Calu3 (cell line): ENCODE measurements around the gene KHK. TPM values are rescaled to one million over a fixed set of nuclear protein-coding genes. Genes with fewer than 3 reads are reported as not detected.

Source experiments
- BruUV-seq: library from RNA; stranded (reverse); fragments of 400-500 nt; replicated peaks from 2 replicates; lab custom pipeline; 2021; lab: Mats Ljungman, UMichigan
- CTCF ChIA-PET: fragments of 300-600 bp; sonication (Branson Sonifier 250); formaldehyde crosslinking; loops from one replicate; lab custom pipeline; 2022; ENCODE audit warnings: antibody characterized with exemption; lab: Charles Lee
- DNase-seq: peaks from one replicate; pipeline ENCODE4 v3.0.0; 2022
- H3K27ac Mint-ChIP-seq: one replicate; pipeline ENCODE4 v1.8.0; 2022; ENCODE audit warnings: mixed read lengths; ENCODE audit not compliant: unreplicated experiment
- H3K27me3 Mint-ChIP-seq: one replicate; pipeline ENCODE4 v1.8.0; 2022; ENCODE audit warnings: mixed read lengths; ENCODE audit not compliant: unreplicated experiment
- H3K36me3 Mint-ChIP-seq: one replicate; pipeline ENCODE4 v1.8.0; 2022; ENCODE audit warnings: mild to moderate bottlenecking, moderate library complexity, mixed read lengths; ENCODE audit not compliant: insufficient read depth, unreplicated experiment
- H3K4me1 Mint-ChIP-seq: one replicate; pipeline ENCODE4 v1.8.0; 2022; ENCODE audit warnings: mild to moderate bottlenecking, low read depth, mixed read lengths; ENCODE audit not compliant: unreplicated experiment
- H3K4me3 Mint-ChIP-seq: one replicate; pipeline ENCODE4 v1.8.0; 2022; ENCODE audit warnings: mild to moderate bottlenecking, low read depth, moderate library complexity, mixed read lengths; ENCODE audit not compliant: unreplicated experiment
- H3K9me3 Mint-ChIP-seq: one replicate; pipeline ENCODE4 v1.8.0; 2022; ENCODE audit warnings: low read depth, mixed read lengths; ENCODE audit not compliant: unreplicated experiment
- intact Hi-C: fragments of 100-400 bp; cut with micrococcal nuclease; formaldehyde crosslinking; loops from one replicate; pipeline ENCODE4 v1.10.0; 2022; ENCODE audit not compliant: unreplicated experiment
- total RNA-seq: library from RNA; stranded (reverse); gene quantifications from 2 replicates; pipeline ENCODE4 v1.2.3, GENCODE V29; 2022
- TF ChIP-seq, protein P1 (sequence below): fragments of 200-600 bp; IDR thresholded peaks from one replicate; pipeline ENCODE4 v1.8.0; 2022; ENCODE audit warnings: antibody characterized with exemption; ENCODE audit not compliant: unreplicated experiment

KHK gene
- total RNA-seq, 1 experiment from 2014 or later = 4.2 TPM

GRCh38 chr2:27077231-27077630, 9.3 kb upstream of the KHK start:
- peaks cover 13% of the 10 kb centered on the region for H3K4me1 Mint-ChIP-seq
- no peak for DNase-seq
- H3K27ac Mint-ChIP-seq = no peak overlapping the region
- no peak overlapping the region for H3K4me3 Mint-ChIP-seq
- CTCF ChIA-PET = no interaction called here
- H3K9me3 Mint-ChIP-seq = no peaks in the 10 kb centered on the region
- peaks cover 60% of the 10 kb centered on the region for H3K27me3 Mint-ChIP-seq
- BruUV-seq = no TSS peak
- TF ChIP-seq, protein P1, sequence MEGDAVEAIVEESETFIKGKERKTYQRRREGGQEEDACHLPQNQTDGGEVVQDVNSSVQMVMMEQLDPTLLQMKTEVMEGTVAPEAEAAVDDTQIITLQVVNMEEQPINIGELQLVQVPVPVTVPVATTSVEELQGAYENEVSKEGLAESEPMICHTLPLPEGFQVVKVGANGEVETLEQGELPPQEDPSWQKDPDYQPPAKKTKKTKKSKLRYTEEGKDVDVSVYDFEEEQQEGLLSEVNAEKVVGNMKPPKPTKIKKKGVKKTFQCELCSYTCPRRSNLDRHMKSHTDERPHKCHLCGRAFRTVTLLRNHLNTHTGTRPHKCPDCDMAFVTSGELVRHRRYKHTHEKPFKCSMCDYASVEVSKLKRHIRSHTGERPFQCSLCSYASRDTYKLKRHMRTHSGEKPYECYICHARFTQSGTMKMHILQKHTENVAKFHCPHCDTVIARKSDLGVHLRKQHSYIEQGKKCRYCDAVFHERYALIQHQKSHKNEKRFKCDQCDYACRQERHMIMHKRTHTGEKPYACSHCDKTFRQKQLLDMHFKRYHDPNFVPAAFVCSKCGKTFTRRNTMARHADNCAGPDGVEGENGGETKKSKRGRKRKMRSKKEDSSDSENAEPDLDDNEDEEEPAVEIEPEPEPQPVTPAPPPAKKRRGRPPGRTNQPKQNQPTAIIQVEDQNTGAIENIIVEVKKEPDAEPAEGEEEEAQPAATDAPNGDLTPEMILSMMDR = no peak
- H3K36me3 Mint-ChIP-seq = peaks cover 9% of the 10 kb centered on the region
- intact Hi-C loops = no loop called here

DNA sequence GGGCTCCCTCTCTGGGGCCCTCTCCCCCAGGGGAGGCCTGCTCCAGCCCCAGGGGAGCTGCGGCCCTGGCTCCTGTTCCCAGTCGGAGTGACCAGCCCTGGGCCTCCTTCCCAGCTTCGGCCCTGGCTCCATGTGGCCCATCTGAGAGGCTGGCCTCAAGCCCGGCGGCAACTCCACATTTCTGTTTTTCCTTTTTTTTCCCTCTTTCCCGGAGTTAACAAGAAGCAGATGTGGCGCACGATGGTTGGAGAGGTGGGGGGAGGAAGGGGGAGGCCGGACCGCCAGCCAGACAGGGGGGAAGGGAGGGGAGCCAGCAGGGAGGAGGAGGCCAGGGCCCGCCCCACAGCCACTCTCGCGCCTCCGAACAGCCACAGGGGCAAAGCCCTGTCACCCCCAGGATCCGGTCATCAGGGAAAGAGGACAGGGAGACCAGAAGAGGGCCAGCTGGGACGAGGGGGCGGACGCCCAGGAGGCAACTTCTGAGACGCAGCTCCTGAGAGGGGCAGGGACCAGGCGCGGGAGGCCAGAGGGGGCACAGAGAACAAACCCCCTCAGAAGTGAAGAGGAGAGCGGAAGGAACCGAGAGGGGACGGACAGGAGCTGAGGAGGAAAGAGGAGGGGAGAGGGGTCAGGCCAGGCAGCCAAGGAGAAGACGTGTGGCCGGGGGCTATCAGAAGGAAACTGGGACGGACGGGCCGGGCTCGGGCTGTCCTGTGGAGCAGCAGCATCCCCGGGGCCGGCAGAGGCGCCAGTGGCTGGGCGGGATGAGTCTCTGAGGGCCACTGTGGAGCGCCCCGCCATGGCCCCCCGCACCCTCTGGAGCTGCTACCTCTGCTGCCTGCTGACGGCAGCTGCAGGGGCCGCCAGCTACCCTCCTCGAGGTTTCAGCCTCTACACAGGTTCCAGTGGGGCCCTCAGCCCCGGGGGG, 8.0 kb upstream of the KHK start, which contains the start of gene EMILIN1:
Gene EMILIN1, plus strand, starts transcription at position 349 of the 928 bp plus-strand sequence. Its CDS starts 451 bp downstream, at position 800.
- DNase-seq = no peak
- no peaks in the 10 kb centered on the region for H3K9me3 Mint-ChIP-seq
- no TSS peak for BruUV-seq
- H3K4me3 Mint-ChIP-seq = no peak within 1 kb of the TSS
- intact Hi-C loops = no loop called here
- peaks cover 5% of the 10 kb centered on the region for H3K36me3 Mint-ChIP-seq
- TF ChIP-seq, protein P1 = no peak
- peaks cover 13% of the 10 kb centered on the region for H3K4me1 Mint-ChIP-seq
- peaks cover 57% of the 10 kb centered on the region for H3K27me3 Mint-ChIP-seq
- CTCF ChIA-PET = interaction anchor here (0.6 kb wide), 1 partner anchor 233 kb away, joined by 4 read pairs; no protein-coding TSS in a partner anchor
- H3K27ac Mint-ChIP-seq = no peak within 1 kb of the TSS

DNA sequence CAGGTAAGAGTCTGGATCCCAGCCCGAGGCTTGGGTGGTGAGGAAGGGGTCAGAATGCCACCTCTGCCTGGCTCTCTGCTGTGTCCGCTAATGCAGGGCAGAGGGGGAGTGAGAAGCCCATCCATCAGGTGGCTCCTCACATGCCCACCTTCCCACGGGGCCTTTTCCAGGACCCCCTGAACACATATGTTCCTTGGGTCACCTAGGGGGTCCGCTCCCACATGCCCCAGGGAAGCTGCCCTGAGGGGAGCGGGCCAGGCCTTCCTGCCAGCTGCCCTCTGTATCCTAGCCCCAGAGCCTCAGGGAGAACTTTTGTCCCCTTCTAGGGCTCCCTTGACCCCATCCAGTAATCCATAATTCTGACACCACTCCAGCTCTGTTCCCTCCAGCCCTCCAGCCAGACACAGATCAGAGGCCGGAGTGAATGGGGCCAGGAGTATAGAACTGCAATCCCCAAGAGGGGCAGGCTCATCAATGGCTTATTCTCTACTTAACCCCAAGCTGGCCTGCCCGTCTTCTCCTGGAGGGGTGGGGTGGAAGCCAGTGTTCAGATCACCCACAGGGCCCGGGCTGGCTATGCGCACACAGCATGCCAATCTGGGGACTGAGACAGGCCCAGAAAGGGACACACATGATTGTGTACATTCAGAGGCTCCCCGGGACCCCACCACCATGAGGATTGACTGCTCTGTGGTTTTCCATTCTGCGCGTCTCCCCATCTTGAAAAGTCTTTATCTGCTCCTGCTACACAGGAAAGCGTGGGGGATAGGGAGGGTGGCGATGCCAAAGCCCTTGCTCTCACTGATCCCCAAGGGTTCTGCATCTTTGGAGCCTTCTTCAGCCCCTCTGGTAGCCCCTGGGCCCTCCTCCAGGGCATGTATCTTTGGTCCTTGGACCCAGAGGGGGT, 7.1 kb upstream of the KHK start:
- DNase-seq = no peak
- BruUV-seq = no TSS peak
- CTCF ChIA-PET = no interaction called here
- Mint-ChIP-seq H3K36me3 (peaks cover 5% of the 10 kb centered on the region), H3K27ac (no peak overlapping the region), H3K27me3 (peaks cover 47% of the 10 kb centered on the region), H3K9me3 (no peaks in the 10 kb centered on the region), H3K4me1 (peaks cover 13% of the 10 kb centered on the region), H3K4me3 (no peak overlapping the region)
- TF ChIP-seq, protein P1 = no peak
- intact Hi-C loops = no loop called here

DNA sequence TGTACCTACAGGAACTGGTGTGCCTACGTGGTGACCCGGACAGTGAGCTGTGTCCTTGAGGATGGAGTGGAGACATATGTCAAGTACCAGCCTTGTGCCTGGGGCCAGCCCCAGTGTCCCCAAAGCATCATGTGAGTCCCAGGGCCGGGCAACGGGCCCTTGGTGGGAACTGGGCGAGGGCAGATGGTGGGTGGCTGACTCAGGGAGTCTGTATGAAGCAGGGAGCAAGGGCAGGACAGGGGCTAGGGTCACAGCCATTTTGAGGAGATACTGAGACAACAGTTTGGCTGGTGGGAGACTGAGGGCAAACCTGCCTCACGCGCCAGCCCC, 6.5 kb upstream of the KHK start:
- H3K9me3 Mint-ChIP-seq = no peaks in the 10 kb centered on the region
- peaks cover 13% of the 10 kb centered on the region for H3K4me1 Mint-ChIP-seq
- H3K27me3 Mint-ChIP-seq = peaks cover 41% of the 10 kb centered on the region
- intact Hi-C loops = no loop called here
- H3K4me3 Mint-ChIP-seq = no peak overlapping the region
- TF ChIP-seq, protein P1 = no peak
- no peak overlapping the region for H3K27ac Mint-ChIP-seq
- no TSS peak for BruUV-seq
- H3K36me3 Mint-ChIP-seq = peaks cover 5% of the 10 kb centered on the region
- DNase-seq = no peak
- CTCF ChIA-PET = no interaction called here
